HG03135 (cell line): ENCODE measurements around the gene MLLT6.
"Not testable (repeated sequence)": the region's sequence is repeated elsewhere in the genome, so short reads cannot be mapped to it uniquely, and the experiment has no call there.

Experiments used
- ATAC-seq: cut with Tn5 transposase; IDR thresholded peaks from one replicate; pipeline ENCODE4 v1.9.1; 2021; ENCODE audit warnings: mild to moderate bottlenecking, moderate library complexity; ENCODE audit not compliant: unreplicated experiment

MLLT6 gene

GRCh38 chr17:38725066-38725465, 20.0 kb downstream of the MLLT6 start:
- no peak for ATAC-seq

GRCh38 chr17:38726145-38726544, 21.1 kb downstream of the MLLT6 start:
- ATAC-seq = not testable (repeated sequence)

DNA sequence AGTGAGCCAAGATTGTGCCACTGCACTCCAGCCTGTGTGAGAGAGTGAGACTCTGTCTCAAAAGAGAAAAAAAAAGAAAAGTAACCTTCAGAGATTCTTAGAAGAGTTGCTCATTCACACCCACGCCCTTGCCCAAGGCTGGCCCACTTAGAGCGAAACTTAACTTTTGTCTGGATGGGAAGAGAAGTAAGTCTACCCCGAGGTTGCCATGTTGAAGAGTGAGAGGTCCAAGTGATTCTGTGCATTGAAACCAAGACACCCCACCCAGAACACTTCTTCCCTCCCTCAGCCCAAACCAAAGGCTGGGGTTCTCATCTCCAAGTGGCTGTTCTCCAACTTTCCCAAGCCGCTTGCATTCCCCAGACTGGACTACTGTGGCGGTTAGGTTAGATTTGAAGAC, 22.7 kb downstream of the MLLT6 start:
- ATAC-seq = no peak

- no peak for ATAC-seq
These were observed 23.3 kb downstream of the MLLT6 start for GRCh38 chr17:38728290-38728831.

DNA sequence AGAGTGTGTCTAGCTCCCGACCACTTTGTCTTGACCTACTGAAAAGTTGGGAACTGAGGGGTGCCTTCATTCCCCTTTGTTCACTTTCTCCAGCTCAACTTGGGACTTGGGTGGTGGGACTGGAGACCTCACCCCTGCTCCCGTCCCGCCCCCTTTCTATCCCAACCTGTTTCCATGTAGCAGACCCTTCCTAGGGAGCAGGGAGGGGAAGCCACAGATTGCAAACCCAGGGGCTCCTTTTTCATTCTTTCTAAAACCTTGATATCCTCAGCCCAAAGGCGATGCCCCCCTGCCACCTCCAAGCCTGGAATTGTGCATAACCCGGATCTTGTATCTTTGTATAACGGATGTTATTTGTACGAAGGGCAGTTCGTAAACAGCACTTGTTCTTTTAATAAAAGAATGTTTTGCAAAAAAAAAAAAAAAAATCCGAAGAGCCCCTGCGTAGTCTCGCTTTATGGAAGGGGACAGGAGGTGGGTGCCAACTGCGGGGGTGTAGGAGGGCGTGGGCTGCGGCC, 24.4 kb downstream of the MLLT6 start:
- ATAC-seq = no peak

DNA sequence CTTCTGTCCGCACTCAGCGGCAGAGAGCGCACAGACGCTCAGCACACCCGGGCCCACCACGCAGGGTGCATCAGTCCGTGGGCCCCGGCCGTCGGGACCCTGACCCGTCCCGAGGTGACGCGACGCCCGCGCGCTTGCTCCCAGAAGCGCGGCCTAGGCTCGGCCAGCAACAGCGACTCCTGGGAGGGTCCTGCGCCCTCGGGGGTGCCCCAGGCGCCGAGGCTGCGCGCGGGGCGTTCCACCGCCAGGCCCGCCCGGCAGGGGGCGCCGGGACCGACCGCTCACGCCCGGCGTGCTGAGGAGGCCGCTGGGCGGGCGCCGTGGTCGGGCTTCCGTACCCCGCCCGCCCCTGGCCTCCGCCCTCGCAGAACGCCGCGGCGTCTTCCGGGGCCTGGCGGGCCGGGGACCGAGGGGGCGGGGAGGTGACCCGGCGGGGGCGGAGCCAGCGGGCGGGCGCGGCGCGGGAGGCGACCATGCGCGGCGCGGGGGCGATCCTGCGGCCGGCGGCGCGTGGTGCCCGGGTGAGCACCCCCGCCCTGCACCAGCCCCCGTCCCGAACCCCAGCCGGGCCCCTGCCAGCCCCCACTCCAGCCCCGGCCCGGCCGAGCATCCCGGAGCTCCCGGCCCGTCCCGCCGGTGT, 24.9 kb downstream of the MLLT6 start, which contains the start of gene CISD3:
Gene CISD3, plus strand, starts transcription at position 456 of the 640 bp plus-strand sequence. Its CDS starts 18 bp downstream, at position 474.
- ATAC-seq = peak; percentile 71

- no peak for ATAC-seq
These were observed 25.7 kb downstream of the MLLT6 start for GRCh38 chr17:38730526-38731379.

DNA sequence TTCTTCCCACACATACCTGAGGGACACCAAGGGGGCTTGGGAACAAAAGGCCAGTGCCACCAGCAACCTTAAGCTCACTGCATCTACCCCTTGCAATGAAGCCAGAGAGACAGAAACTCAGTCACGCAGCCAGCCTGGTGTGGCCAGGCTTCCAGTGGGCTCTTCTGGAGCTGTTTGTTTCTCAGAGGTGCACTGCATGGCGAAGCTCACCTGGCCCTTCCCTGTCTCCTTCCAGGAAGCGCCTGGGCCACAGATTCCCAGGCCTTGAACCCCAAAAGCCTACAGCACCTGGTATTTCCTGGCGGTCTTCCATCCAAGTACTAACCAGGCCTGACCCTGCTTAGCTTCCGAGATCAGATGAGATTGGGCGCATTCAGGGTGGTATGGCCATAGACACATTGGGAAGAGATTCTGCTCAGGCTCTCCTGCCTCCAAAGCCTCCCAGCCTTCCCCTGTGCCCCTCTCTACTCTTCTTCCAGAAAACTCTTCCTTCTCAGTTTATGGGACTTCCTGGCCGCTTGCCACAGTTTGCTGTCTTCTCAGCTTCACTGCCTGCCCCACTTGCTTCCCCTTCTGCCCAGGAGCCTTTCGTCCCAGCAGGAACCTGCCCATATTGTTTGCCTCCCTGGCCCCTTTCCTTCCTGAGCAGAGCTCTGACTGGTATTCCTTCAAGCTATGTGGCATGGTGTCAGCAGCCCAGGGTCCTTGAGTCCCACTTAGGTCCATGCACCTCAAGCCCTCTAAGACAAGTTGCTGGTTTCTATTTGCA, 26.6 kb downstream of the MLLT6 start:
- no peak for ATAC-seq

DNA sequence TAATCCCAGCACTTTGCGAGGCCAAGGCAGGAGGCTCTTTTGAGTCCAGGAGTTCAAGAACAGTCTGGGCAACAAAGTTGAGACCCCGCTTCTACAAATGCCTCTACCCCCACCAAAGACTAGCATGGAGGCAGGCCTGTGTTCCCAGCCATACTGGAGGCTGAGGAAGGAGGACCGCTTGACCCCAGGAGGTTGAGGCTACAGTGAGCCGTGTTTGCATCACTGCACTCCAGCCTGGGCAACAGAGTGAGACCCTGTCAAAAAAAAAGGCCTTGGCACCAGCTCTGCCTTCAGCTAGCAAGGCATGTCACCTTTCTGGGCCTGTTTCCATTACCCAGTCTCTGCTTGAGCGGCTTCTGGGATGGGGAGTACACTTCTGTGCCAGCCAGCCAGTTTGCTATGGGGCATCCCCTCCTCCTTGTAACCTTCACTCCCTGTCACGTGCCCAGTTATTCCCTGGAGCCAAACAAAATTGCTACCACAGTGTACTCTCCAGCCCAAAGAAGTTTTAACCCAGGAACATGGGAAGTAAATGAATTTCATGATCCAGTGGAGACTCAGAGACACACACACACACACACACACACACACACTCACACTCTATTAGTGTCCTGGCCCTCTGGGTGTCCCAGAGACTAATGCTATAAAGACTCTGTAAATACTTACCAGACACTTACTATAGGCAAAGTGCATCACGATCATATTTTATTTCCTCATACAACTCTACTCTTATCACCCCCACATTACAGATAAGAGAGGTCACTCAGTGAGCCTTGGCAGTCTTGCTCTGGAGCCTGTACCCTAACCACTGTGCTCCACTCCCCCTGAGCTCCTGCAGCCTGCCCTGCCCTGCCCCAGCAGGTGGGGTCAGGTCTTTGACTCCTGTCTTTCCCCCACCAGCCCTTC, 27.6 kb downstream of the MLLT6 start:
- ATAC-seq = no peak

- ATAC-seq = no peak
These were observed 28.4 kb downstream of the MLLT6 start for GRCh38 chr17:38733282-38733981.

DNA sequence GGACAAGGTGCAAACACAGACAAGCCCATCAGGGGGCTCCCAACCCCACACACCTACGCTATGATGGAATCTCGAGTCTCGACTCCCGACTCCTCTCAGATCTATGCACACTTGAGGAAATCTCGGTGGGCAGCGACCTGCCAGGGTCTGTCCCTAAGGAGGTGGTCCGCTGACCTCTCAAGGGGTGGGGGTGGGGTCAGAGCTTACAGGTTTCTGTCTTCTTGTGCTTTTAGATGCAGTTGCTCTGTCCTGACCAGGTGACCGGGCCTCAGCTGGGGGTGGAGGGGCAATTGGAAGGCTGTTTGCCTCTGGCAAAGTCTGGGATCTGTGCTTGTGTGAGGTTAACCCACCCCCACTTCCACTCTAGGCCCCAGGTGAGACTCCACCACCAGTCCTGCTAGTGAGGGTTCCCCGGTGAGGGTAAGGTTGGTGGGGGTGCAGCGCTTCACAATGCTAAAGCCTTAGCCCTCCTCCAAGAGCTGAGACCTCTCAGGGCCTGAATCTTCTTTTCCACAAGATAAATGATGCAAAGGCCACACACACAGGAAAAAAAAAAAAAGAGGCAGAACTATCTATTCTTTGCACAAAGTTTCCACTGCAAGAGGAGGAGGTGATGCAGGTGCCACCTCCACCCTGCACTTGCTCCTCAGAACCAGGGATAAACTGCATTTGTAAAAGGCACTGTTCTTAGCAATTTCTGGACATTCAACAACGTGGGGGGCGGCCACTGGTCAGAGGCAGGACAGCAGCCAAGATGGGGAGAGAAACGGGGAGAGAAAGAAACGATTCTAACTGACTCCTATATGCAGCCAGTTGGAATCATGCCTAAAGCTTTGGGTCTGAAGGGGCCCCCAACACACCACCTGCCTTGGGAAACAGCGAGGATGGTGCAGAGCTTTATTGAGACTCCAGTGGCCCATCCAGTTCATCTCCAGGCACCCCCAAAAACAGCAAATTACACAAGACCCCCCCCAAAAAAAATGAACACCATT, 29.2 kb downstream of the MLLT6 start:
- no peak for ATAC-seq

DNA sequence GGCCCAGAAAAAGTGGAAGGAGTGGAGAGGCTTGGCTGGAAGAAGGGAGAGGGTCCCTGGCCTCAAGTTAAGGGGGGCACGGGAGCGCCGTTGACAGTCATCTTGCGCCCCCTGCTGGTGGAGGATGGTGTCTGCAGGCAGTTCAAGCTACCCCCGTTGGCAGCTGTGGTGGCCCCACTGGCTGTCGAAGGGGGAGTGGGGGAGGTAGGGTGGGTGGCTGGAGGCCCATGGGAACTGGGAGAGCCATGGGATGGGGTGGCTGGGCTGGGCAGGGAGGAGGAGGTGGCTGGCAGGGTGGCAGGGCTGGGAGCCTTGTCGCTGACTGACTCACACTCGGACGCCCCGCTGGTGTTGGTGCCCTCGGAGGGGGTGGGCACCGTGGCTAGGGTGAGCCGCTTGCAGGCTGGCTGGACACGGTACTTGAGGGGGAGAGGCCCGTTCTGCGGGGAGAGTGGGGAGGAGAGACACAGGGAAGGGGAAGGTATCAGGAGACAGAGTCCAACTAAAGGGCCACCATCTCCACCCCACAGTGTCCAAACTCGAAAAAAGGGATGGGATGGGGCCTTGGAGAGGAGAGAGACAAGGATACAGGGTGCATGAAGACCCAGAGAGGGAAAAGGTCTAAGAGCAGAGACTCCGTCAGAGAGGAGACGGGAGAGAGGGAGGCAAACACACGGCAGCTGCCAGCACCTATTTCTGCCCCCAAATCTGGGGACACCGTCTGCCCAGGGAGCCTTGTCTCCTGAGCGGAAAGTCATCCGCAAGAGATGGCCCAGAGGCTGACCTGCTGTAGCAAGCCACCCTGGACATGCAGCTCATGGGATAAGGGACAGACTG, 30.3 kb downstream of the MLLT6 start:
- ATAC-seq = no peak

DNA sequence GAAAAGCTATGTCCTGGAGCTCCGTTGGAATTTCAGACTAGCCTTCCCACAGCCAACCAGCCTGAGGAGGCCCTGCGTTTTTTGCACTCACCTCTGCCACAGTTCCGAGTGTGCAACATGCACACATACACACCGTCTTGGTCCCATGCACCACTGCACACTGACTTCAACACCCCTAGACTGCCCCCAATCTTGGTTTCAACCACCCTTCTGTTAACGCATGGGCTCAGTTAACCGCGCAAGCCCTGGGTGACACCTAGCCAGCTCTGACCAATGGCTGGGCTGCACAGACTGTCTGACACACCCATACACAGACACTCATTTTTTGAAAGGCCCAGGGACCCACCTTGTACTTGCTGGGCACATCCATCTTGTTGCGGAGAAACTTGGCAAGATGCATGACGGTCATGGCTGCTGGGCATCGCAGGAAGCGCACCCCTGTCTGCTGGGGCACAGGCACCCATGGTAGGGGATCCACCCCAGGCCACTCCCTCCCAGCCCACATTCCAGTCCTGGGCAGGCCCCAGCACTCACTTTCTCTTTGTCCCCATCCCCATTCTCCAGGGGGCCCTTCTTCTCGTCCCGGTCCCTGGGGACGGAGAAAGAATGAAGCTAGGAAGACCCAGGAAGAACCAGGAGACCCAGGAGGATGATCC, 33.1 kb downstream of the MLLT6 start:
- ATAC-seq = no peak

GRCh38 chr17:38738686-38739085, 33.6 kb downstream of the MLLT6 start:
- no peak for ATAC-seq

- ATAC-seq = no peak
These were observed 34.2 kb downstream of the MLLT6 start for GRCh38 chr17:38739305-38739704.

GRCh38 chr17:38740044-38740443, 35.0 kb downstream of the MLLT6 start:
- ATAC-seq = no peak

GRCh38 chr17:38740806-38741205, 35.7 kb downstream of the MLLT6 start:
- ATAC-seq = no peak
